ENCODE data around the gene COL5A1.

The COL5A1 gene

DNA sequence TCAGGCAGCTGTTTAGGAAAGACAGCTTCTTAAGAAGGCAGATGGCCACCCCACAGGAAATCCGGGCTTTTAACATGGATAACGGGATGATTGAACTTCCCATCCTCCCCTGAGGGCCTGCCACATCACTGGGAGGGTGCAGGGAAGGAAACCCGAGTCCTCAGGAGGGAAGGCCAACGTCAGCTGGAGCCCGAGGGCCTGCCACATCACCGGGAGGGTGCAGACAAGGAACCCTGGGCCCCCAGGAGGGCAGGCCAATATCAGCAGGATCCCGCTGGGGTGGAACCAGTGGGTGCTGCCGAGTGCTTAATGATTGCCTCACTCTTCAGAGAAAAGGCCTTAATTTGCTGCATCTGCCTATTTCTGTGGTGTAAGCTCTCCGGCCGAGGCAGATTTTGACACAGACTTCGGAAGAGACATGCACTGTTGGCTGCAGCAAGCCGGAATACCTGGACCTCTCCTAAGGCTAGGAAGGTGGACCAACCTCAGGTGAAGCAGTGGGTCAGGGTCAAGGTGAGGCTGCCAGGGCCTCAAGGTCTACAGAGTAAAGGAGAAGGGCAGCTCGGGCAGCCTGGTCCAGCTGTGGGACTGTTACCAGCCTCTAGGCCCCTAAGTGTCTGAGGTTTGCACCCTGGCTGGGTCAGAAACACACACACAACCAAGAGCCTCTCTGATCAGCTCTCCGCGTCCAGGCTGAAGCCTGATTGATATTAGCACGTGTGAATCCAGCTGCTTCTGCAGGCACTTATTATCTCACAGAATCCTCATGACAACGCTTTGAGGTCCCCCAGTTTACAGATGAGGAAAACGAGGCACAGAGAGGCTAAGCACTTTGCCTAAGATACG is 14.8 kb upstream of the COL5A1 start:
- DNase-seq, result no peak

DNA sequence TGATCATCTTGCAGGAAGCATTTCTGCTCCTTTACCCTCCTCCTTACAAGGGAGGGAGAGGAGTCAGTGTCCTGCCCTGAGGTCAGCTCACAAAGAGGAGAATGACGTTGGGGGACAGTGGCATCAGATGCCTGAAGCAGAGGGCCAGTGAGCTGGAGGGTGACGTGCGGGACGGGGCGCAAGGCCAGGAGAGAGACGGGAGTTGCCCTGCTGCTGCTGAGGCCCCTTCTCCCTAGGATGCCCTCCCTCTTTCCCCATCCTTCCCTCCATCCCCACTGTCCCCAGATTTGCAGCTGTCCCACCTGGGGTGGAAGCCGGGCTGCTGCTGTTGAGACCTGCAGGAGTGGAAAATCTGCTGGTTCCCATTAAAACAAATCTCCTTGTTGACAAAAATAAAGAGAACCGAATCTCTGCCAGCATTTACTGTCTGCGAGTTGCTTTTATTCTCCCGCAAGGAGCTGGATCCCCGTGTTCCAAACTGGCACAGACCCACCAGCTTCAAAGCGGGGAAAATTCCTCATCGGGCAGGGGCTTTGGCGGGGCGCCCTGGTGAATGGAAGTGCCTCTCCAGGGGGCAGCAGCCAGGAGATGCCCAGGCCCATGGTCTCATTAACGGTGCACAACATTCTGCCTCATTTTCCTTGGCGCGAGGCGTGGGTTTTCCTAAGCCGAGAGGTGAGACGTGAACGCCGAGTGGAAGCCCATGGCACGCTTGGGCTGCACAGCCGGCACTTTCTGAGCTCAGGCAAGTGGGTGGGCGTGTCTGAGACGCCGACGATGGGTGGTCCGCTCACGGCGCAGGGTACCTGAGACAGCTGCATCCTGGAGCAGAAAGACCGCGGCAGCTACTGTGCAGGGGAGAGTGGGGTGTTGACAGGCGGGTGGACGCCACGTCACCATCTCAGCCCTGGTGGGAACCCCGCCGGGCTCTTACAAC is 13.9 kb upstream of the COL5A1 start:
- no peak for DNase-seq

DNA sequence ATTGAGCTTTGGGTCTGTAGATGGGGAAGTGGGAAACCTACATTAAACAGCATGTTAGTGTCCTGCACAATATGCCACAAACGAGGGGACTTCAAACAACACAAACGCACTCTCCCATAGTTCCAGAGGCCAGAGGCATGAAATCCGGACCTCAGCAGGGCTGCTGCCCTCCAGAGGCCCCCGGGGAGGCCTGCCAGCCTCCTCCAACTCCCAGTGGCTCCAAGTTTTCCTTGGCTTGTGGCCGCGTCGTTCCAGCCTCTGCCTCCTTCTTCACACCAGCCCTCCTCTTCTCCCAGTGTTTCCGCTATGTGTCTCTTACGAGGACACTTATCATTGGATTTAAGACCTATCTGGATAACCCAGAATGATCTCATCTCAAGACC is 13.3 kb upstream of the COL5A1 start:
- no peak for DNase-seq

DNA sequence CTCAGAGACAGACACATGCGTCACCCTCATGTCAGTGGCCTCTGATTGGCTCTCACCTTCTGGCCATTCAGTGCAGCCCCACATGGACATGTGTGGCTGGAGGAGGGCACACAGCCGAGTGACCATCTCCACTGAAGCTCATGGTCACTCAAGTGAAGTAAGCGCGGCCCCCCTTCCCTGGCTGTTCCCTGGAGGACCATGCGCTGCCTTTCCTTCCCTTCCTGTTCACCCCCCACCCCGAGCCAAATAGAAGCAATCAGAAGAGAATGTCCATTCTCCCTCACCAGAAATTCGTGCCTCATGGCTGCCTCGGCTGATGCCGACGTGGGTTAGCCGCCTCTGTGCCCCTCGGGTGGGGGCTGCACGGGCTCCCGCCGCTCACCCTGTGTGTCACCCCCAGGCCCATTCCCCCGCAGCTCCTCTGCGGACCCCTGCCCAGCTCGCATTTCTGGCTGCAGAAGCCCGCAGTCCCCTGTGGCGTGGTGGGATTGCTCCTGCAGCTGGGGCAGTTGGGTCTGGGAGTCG is 12.5 kb upstream of the COL5A1 start:
- no peak for DNase-seq

DNA sequence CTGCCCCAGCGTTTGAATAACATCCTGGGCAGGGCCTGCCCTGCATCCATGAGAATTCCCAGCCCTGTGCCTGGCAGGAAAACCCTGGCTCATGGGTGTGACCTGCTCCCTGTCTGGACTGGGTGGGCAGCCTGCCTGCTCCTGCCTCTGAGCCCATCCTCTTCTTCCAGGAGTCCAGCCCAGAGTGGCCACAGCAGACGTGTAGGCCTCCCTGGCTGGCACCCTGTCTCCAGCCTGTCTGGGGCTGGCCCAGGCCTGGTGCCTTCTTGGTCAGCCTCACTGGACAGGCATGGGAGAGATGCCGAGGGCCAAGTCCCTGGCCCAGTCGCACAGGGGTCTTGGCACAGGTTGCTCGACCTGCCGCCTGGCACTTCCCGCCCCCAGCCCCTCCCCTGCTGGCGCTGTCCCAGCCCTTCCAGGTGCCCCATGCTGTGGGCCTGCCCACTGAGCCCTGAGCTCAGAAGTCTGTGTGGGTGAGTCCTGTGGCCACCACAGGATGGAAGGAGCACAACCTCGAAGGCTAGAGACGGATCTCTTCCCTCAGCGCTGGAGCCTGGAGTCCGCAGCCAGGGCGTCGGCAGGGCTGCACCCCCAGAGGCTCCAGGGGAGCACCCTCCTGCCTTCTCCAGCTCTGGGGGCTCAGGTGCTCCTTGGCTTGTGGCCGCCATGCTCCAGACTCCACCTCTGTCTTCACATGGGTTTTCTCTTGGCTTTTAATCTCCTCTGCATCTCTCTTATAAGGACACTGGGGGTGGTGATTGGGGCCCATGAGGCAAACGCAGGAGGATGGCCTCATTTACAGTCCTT is 11.8 kb upstream of the COL5A1 start:
- no peak for DNase-seq

DNA sequence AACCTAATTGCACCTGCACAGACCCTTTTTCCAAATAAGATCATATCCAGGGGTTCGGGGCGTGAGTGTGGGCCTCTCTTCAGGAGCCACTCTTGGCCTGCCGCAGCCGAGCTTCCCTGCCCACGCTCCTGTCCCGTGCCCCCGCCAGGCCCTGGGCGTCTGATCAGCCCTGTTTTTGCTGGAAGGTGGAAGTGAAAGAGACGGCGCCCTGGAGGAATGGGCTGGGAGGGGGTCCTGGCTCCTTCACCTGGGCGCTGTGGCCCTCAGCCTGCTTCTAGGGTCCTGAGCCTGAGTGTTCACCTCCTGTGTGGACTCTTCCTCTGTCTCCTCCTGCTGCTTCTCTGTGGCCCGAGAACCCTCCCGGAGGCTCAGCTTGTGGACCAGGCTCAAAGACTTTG is 11.2 kb upstream of the COL5A1 start:
- no peak for DNase-seq

DNA sequence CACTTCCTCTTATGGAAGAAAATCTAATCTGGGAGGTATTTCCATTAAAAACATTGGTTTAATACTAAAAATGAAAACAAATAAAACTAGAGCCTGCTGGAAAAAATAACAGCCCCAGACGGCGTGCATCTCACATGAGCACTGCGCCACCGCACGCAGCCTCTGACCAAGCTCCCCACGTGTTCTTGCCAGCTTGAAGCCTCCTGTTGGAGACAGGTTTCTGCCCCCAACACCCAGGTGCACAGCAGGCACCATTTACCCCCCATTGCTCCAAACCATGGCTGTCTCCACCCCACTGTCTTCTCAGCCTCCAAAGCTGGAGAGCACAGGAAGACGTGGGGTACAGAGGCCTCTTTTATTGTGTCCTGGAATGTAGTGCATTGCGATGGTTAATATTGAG is 10.7 kb upstream of the COL5A1 start:
- DNase-seq, result no peak

DNA sequence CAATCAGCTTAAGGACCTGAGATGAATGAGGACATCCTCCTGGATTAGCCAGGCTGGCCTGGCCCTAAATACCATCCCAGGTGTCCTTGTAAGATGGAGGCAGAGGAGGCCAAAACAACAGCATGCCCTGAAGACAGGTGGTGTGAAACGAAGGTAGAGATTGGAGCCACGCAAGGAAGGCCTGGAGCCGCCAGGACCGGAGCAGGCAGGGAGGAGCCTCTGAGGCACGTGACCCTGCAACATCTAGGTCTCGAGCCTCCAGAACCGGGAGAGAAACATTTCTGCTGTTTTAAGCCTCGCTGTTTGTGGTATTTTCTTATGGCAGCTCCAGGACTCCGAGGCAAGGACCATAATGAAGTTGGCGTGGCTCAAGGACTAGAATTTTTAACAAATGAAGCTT is 9.7 kb upstream of the COL5A1 start:
- DNase-seq, result no peak

DNA sequence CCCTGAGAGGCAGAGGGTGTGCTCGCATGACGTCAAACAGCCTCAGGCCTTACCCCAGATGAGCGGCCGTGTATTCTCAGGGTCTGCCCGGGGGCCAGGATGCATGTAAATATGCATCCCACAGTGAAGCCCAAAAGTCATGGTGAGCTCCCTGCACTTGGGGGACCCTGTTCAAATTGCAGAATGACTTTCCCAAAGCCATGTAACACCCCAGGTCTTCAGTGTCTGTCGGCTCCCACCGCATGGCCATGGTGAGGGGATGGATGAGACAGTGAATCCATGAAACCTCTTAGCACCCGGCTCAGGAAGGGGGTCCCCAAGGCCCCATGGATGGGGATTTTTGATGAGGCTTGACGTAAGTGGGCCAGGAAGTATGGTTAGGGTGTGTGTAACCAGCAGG is 9.3 kb upstream of the COL5A1 start:
- no peak for DNase-seq

DNA sequence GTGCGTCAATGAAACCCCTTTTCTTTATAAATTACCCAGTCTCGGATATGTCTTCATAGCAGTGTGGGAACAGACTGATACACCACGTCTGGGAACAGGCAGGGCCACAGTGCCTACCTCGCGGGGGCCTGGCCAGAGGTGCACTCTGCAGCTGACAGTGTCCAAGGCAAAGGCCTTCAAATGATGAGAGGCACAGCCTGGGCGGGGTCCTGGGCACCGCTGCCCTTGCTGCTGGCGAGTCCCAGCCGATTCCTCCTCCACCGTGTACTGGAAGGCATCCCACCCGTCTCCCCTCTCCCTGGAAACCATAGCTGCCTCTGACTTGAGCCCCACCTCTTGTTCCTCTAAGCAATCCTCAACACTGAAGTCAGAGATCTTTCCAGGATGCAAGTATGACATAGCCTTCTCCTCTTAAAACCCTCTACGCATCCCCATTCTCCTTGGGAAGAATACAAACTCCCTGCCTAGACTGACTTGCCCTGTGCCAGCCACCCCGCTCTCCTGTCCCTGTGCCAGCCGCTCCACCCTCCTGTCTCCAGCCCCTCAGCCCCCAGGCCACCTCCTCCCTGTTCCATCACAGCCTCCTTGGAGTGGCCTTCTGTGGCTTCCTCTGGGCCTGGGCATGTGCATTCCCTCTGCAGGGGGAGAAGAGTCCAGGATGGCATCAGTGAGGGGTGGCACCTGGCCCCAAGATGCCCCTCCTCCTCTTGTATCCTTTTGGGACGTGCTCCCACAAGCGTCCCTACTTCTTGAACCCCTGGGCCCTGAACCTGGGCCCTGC is 8.1 kb upstream of the COL5A1 start:
- DNase-seq, result no peak

DNA sequence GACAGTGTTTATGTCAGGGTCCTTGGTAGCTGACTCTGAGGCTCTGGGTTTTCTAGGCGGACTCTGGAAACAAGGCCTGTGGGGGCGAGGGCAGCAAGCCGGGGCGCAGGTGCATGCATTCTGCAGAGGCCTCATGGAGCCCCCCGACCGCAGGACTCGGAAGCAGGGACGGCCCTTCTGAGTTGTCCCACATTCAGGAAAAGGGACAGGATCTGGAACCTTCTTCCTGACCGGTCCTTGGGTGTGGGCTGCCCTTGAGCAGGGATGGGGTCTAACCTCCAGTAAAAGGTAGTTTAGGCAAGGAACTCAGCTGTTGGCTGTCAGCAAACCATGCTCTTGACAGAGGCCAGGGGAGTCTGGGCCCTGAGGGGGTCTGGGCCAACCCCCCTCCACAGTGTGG is 7.4 kb upstream of the COL5A1 start:
- DNase-seq, result no peak

DNA sequence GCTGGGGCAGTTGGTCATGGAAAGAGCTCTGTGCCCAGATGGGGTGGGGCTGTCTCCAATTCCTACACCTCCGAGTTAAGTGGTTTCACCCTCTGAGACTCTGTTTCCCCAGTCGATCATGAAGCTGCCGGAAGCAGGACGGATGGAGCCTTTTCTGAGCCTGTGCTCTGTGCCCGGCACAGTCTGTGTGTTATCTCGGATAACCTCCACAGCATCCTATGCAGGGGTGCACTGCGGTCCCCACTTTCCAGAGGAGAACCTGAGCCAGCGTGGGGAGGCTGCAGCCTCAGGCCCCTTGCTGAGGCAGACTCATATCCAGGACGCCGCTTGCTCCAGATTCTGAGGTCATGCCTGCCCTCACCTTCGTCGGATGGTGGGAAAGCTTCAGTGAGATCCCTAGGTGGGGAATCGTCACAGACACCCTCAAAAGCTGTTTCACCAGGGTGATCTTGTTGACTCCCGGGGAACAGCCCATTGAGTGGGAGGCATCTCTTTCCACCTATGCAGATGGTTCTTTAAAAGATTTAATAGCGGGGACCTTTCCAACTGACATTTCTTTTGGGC is 6.9 kb upstream of the COL5A1 start:
- DNase-seq, result no peak

DNA sequence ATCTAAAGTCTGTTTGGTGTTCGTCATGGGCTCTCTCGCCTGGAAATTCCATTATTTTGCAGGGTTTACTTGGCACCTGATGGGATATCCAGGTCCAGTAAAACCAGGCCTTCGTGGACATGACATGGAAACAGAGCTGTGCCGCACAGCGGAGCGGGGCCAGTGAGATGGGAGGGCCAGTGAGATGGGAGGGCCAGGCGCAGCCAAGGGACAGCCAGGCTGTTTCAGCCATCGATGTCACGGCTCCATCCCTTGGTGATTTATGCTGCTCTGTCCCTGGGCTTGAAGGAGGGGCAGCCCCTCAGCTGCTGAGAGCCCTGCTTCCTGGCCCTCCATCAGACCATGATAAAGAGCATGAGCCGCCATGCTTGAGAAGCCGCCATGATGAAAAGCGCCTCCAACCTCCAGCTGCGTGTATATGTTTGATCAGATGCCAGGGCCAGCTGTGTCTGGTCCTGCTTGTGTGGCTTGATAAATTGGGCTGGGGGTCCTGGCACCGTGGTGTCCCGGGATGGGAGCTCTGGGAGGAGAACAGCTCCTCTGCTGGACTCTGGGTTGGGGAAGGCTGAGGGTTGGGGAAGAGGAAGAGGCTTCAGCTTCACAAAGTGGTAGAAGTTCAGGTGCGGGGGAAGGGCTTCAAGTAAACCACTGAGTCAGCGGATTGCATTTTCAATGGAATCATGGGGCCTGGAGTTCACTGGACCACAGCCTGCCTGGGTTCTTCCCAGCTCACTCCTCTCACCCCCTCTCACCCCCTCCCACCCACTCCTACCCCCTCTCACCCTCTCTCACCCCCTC is 6.1 kb upstream of the COL5A1 start:
- no peak for DNase-seq

DNA sequence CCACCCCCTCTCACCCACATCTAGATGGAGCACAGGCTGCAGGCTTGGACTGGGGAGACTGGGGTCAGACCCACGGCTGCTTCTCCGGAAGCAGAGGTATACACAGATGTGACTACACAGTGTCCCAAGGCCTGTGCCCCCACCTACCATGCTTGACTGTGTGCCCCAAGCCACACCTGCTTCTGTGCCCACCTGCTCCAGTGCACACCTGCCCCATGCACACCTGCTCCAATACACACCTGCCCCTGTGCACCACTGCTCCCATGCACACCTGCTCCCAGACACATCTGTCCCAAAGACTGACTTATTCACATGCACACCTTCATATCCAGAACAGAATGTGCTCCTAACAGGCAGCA is 5.5 kb upstream of the COL5A1 start:
- DNase-seq, result no peak

DNA sequence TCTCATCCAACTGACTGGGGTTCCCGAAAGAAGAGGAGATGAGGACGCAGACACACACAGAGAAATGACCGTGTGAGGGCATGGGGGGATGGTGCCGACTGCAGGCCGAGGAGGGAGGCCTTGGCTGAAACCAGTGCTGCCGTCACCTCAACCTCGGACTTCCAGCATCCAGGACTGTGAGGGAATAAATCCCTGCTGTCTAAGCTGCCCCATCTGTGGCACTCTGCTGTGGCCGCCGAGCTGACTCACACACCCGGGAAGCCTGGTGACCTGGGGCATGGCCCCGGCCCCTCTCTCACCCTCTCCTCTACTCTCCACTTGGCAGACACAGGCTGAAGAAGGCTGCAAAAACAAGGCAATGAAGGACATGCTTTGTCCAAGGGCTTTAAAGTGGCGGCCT is 4.4 kb upstream of the COL5A1 start:
- no peak for DNase-seq

DNA sequence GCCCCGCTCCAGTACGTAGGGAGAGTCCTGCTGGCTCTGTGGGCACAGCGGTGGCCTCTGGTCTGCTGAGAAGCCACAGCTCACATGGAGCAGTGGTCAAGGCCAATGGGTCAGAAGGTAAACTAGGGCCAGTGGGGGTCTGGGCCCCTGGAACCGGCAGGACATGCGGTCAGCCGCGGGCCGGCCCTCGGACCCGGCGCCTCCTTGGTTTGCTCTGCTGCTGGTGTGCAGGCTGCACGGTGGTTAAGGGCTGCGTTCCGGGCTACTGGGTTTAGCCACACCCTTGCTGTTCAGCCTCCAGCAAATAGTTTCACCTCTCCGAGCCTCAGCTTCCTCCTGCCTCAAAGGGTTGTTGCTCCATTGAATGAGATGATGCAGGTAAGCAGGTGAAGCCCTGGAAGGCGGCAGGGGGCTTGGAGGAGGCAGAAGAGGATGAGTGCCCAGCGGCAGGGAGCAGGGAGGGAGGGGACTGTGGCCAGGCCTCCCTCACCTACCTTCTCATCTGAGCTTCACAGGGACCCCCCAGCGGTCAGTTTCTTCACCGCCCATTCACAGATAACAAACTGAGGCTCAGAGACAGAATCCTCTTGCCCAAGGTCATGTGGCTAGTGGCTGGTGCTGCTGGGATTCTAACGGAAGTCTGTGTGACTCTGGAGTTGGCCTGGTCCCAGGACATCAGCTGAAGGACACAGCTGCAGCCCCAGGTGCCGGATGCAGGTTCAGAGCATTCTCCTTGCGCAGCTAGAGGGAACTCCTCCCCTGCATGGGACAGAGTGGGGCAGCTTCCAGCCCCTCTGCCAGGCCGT is 3.7 kb upstream of the COL5A1 start:
- no peak for DNase-seq

DNA sequence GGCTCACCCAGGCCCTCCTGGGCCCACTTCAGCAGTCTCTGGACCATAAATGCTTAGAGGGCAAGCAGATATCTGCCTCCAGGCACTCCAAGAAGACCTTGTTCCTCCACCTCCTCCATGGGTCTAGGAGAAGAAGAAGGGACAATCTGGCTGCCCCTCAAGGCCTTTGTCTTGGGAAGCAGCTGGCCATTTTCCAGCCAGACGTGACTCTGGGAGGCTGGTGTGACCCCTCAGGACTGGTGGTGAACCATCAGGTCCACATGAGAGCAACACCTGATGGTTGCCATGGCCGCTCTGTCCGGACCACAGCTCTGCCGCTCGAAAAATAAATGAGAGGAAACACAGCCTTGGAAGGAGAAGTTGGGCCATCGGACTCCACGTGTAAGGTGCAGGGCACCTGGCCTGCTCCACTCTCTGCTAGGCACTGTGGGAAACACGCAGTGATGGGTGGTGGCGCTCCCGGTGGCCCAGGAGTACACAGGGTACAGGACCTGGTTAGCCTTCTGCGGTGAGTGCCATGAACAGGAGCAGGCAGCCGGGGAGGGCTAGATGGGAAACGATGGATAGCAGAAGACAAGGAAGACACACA is 3.0 kb upstream of the COL5A1 start:
- no peak for DNase-seq

DNA sequence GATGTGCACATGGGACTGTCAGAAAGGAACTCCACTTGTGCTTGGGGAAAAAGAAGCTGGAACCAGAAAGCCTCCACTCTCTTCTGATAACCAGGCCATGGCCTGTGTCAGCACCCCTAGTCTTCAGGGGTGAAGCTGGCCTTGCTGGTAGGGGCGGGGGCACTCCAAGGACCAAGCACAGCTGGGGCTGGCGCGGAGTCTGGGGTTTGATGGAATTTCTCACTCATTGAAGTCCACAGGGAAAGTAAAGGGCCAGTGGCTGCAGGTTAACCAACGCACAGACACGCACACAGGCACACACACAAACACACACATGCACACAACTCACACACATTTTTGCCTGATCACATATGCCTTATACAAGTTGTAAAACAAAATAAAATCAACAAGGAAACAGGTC is 1.6 kb upstream of the COL5A1 start:
- DNase-seq, result no peak

DNA sequence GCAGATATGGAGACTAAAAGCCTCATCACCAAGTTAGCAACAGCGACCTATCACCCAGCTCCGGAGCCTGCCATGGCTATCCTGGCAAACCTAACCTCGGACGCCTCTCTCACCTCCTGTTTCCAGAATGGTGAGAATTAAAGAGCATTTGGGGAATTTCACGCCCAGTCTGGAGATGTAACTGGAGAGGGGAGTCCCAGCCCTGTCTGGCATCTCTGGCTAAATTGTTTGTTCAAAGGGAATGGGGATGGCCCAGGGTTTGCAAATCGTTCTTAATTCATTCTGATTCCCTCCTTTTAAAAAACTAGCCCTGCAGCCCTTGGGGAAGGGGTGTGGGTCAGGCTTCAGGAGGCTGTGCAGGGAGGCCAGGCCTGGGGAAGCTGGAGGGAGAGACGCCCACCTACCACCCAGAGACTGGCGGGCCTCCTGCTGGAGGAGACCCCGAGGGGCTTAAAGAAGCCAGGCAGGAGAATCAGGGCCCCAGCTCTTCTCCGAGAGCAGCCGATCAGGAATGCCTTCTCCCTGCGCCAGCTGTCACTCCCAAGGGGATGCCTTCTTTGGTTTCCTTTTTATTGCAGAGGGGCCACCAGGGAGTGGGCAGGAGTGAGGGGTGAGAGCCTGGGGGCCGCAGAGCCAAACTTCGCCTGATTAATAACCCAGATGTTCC is 964 bp upstream of the COL5A1 start:
- no peak for DNase-seq

Data from activated CD4-positive, CD25-positive, alpha-beta regulatory T cell (primary cell).